Stimulated activated CD8-positive, alpha-beta memory T cell treated with anti-CD3 and anti-CD28 coated beads, Interleukin-15, amount 100 ng/mL, for 1 hour (primary cell): ENCODE data around the gene OR10G8.
A peak's percentile ranks its signal among the peaks of the same experiment; 100 is the strongest.
"Not testable (repeated sequence)": the region's sequence is repeated elsewhere in the genome, so short reads cannot be mapped to it uniquely, and the experiment has no call there.

Experiments
- DNase-seq: peaks from one replicate; pipeline ENCODE4 v3.0.0-alpha.2; 2020; ENCODE audit warnings: low read depth

Gene OR10G8, protein sequence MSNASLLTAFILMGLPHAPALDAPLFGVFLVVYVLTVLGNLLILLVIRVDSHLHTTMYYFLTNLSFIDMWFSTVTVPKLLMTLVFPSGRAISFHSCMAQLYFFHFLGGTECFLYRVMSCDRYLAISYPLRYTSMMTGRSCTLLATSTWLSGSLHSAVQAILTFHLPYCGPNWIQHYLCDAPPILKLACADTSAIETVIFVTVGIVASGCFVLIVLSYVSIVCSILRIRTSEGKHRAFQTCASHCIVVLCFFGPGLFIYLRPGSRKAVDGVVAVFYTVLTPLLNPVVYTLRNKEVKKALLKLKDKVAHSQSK

DNA sequence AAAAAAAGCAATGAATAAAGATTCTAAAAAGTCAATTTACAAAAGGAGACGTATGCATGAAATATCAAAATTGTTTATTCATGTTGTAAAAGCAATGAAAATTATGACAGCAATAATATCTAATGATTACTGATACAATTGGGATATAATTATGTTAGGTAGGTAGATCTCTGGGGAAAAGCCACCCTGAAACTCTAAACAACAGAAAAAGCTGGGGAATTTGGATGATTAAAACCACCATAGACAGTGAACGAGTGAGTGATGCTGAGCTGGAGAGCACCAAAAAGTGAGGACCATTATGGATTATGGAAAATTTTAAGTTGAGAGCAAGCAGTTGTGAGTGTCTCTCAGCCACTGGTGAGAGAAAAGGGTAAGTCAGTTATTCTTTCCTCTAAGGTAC is at the start of gene OR10G8:
TSS of gene OR10G8 (plus strand) at position 301 of the 400 bp plus-strand sequence. CDS start 2,825 bp downstream, outside the sequence.
- no peak for DNase-seq

DNA sequence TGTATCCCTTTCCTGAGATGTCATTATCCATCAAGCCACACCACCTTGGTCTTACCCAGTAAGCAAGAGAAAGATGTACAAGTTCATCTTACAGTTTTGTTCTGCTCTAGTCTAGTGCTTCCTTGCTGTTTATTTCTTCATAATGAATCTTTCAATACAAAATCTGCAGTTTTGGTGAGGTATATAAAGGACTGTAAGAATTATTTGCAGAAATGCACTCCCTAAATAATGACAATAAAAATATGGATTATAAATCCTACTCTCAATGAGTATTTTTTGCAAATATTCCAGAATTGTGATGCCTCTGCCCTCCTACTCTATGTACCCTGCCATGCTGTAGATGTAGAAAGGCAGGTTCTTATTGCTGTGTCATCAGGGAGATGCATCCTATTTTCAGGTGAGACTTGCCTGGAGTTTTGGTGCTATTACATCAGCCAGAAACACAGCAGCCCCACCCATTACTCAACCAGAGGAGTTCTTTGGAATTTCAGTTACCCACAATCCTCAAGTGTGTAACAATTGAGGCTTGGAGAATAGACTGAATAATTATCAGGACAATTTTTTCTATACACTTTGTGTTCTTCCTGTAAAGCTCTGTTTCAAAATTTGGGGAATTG is 48.8 kb upstream of the OR10G8 start, which contains the start of gene OR10S1:
TSS of gene OR10S1 (minus strand) at position 51 of the 617 bp plus-strand sequence. CDS start 117 bp downstream, outside the sequence.
- DNase-seq = no peak

DNA sequence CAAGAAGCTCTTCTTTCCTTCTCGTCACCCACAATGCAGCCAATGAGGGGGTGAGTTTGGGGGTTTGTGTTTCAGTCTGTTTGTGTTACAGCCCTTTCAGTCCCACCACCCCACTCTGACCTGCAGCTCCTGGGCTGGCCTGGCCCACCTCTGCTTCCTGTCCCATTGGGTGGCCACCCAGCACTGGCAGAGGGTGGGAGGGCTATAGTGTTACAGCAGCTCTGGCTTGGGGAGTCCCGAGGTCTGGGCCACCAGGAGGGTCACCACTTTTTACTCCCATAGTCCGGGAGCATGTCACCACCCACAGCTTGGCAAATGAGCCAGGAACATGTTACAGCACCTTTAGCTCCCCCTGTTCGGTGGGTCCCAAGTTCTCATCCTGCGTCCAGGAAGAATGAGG is 47.3 kb upstream of the OR10G8 start:
- DNase-seq = no peak

DNA sequence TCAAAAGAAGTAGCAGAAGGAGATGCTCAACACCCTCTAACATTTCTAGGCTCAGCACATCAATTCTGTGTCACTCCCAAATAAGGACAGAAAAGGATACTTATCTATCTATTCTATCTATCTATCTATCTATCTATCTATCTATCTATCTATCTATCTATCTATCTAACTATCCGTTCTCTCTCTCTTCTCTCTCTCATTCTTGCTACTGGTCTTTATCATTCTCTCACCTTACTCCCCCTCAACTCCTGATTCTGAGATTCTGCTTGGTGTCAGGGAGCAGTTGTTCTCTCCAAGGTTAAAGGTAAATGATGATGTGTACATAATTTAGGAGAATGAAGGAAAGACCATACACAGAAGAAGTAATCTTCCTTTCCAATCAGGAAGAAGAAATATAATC is 31.5 kb upstream of the OR10G8 start, which contains the start of gene OR10G6:
TSS of gene OR10G6 (minus strand) at position 43 of the 400 bp plus-strand sequence. CDS start at position 43, 0 bp downstream.
- DNase-seq = no peak

DNA sequence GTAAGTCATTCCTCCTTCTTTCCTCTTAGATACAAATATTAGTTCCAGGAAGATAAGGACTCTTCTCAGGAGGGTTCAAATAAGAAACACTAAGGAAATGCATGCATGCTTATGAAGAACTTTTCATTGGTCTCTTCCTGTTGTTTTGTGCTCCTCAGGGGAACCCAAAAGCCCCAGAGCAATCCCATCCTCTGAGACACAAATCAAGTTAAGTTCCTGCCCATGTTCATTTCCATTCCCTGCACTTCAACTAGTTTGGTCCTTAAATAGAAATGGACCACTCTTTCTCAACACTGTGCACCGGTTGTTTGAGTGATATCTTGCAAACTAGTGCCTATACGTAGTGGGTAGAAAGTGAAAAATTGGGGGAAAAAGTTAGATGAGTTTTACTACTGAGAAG is 13.9 kb upstream of the OR10G8 start, which contains the start of gene OR10G4:
TSS of gene OR10G4 (plus strand) at position 301 of the 400 bp plus-strand sequence. CDS start 2,578 bp downstream, outside the sequence.
- no peak for DNase-seq

DNA sequence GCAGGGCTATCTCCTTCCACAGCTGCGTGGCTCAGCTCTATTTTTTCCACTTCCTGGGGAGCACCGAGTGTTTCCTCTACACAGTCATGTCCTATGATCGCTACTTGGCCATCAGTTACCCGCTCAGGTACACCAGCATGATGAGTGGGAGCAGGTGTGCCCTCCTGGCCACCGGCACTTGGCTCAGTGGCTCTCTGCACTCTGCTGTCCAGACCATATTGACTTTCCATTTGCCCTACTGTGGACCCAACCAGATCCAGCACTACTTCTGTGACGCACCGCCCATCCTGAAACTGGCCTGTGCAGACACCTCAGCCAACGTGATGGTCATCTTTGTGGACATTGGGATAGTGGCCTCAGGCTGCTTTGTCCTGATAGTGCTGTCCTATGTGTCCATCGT is 10.8 kb upstream of the OR10G8 start:
- DNase-seq = not testable (repeated sequence)

DNA sequence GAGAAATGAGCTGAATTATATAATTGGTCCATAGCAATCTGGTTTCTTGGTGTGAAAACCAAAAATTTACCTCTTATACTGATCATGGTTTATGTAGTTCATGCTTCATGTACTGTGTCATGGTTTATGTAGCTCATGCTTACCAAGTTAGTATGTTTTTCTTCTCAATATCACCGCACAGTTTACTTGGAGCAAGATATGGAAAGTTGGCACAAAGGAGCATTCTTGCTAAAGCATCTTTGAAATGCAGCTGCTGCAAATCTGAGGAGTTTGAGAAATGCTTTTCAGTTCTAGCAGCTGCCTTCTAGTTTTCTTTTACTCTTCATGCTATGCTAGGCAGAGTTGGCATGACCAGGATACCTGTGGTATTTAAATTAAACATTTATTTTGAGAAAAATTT is 10.1 kb downstream of the OR10G8 start:
- DNase-seq = no peak

DNA sequence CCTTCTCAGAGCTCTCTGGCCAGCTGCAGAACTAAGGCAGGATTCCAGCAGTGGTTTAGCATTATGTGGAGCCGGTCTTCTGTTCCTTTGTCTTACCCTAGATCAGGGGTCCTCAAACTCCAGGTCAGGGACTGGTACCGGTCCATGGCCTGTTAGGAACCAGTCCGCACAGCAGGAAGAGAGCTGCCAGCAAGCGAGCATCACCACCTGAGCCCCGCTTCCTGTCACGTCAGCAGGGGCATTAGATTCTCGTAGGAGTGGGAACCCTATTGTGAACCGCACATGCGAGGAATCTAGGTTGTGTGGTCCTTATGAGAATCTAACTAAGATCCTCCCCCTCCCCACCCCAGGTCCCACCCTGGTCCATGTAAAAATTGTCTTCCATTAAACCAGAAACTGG is 13.0 kb downstream of the OR10G8 start:
- DNase-seq = no peak

DNA sequence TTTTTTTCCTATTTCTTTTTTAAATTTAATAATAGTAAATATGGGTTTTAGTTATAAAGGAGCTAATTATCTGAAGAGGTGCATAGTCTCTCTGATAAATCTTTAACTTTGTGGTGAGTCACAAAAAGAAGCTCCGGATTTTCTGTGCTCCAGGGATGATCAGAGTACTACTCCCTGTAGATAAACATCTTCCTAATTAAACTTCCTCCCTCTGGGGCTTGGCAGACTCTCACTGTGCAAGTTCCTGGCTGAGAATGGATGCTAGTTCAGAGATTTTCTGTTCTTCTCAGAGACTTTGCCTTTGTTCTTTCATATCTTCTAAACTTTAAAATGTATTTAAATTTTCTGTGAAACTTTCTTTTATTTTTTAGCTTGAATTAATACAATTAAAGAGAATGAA is 14.7 kb downstream of the OR10G8 start, which contains the start of gene OR10G7:
TSS of gene OR10G7 (minus strand) at position 72 of the 400 bp plus-strand sequence. CDS start 2,324 bp downstream, outside the sequence.
- no peak for DNase-seq

DNA sequence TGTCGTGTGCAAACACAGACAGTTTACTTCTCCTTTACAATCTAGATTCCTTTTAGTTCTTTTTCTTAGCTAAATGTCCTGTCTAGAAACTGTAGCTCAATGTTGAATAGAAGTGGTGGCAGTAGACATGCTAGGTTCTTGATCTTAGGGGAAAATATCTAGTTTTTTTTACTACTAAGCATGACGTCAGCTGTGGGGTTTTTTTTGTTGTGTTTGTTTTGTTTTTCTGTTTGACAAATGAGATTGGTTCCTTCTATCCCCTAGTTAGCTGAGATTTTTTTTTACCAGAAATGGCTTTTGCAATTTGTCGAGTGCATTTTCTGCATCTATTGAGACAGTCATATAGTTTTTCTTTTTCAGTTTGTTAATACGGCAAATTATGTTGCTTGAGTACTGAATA is 16.8 kb downstream of the OR10G8 start:
- DNase-seq = no peak

DNA sequence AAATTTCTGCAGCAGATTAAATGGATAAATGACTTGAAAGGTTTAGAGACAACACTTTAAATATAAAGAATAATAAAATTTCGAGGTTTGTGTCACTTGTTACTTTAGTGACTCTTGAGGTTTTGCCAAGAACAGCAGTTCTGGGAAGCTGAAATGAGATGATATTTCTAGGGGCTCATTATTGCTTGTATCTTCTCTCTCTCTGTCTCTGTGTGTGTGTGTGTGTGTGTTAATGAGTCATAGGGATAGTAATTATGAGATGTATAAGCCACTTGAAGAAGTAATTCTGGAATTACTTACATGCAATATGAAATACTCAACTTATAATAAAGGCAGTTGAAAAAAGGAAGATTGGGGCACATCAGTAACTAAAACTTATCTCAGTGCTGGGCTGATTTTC is 24.1 kb downstream of the OR10G8 start:
- DNase-seq = no peak

DNA sequence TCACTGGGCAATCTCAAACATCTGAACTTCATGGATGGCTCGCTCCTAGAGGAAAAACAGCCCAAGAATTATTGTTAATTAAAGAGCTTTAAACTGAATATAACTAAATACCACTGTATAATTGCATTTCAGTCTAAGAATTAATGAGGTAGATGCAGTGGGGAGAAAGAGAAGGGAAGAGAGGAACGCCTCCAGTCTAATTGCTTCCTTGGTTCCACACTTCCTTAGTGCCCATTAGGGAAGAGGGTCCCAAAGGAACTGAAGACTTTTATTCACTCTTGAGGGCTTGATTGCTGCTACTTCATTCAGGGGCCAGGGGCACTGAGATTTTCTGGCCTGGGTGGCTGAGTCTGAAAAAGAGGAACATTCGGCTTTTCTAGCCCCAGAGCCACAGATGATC is 26.4 kb downstream of the OR10G8 start:
- DNase-seq = no peak

DNA sequence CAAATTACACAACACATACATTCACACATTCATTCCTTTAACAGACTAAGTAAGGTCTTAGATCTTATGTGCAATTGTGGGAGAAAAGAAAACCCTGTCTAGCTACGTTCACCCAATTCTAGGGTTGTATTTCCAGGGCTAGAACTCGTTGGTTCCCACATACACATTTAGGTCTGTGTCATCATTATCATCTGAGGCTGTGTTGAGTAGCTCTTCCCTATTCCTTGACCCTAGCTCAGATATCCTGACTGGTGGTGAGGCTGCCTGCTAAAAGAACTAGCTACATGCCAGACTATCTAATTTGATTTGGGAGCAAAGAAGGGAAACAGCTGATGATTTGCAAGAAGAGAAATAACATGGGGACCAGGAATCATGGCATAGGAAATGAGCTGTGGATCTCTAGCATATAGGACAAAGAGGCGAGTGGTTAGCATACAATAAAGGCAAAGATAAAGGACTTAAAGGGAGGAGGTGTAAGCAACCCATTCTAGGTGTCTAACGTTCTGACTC is 42.1 kb downstream of the OR10G8 start:
- DNase-seq = no peak

DNA sequence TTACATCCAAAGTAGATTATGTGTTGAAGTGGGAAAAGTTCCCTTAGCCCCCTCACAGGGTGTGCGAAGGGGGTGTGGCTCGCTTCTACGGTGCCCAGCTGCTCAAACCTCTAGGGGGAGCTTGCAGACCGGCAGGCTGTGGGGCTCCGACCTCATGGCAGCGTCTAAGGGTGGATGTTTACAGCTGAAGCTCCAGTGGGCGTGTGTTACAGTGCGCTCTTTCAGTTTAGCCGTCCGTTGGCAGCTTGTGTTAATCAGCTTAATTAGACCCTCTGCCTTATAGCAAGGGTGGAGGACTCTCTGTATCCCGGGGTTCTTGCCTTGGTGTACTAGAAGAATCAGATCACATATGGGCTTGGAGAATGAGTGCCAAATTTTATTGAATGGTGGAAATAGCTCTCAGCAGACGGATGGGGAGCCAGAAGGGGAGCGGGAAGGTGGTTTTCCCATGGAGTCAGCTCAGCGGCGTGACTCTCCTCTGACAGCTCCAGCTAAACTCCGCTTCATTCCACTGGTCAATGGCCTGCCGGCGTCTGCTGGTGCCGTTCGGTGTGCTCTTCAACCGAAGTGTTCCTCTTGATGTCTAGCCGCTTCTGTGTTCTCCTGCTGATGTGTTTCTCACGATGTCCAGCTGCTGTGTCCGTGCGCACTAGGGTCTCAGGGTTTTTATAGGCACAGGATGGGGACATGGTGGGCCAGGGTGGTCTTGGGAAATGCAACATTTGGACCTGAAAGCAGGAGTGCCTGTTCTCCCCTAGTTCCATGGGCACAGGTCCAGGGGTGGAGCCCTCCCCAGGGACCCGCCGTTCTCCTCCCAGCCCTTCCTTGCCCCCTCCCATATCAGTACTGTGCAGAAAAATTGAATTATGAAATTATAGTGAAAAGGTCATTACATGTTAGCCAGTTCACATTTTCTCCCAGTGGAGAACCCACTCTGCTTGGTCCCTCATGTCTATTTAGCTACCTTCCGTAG is 43.1 kb downstream of the OR10G8 start:
- no peak for DNase-seq

DNA sequence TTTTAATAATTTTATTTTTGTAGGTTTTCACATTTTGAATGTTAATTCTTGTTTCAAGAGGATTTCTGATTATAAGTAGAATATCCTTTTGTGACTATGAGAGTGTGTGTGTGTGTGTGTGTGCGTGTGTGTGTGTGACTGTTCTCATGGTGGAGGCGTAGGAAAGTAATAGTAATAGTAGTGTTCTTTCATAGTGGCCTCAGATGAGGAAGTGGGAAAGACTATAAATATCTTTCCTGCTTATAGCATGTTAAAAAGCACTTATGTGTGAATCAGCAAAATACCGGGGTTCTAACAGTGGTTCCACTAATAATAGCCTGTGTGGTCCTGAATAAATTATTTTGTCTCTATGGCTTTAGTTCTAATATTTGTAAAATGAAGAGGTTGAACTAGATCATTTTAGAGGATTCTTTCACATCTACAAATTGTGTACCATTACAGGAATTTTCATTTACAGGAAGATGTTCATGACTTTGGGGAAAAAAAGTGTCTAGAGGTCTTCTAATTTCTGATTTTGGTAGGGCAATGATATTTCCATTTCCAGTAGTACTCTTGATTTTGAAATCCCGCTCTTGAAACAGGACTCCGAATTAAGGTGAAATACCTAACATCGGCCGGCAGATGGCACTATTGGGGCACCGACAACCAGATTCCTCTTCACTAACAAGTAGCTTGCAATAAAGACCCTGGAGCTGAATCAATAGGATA is 44.5 kb downstream of the OR10G8 start:
- DNase-seq = peak; percentile 31

DNA sequence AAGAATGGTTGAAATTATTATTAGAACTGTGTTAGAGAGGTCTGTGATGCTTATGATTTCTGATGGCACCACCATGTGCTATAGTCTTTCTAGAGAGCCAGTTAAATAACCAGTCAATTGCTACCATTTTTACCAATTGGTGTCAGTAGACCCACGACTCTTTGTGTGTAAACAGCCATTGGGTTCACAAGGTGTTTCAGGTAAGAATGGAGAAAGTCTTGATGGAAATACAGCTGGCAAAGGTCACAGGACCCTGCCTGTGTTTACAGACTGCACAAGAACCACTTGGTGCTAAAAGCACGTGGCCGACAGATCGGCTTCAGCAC is 45.0 kb downstream of the OR10G8 start:
- DNase-seq = no peak

DNA sequence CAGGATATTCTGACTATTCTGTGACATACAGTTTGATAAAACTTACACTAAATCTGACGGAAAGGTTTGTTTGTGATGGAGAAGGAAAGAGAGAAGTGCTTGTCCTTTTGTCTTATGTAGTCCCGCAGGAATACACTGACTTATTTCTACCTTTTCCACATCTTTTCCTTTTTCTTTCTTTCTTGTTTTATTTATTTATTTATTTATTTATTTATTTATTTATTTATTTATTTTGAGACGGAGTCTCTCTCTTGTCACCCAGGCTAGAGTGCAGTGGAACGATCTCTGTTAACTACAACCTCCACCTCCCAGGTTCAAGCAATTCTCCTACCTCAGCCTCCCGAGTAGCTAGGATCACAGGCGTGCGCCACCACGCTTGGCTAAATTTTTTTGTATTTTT is 45.5 kb downstream of the OR10G8 start:
- DNase-seq = no peak

DNA sequence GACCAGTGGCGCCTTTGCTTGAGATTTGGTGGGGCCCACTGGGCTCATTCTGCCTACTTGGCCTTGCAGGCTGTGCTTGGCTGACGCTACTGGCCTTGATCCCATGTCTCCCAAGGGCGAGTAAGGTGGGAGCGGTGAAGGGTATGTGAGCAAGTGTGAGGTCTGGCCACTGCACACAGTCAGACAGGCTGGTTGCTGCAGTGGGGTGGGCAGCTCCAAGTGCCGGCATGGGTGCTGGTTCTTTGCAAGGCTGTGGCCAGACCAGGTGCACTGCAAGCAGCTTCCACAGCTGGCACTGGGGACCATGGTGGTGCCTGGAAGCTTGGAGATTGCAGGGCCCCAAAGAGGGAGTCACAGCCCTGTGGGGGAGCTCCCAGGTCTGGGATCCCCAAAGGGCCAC is 48.0 kb downstream of the OR10G8 start:
- DNase-seq = no peak

DNA sequence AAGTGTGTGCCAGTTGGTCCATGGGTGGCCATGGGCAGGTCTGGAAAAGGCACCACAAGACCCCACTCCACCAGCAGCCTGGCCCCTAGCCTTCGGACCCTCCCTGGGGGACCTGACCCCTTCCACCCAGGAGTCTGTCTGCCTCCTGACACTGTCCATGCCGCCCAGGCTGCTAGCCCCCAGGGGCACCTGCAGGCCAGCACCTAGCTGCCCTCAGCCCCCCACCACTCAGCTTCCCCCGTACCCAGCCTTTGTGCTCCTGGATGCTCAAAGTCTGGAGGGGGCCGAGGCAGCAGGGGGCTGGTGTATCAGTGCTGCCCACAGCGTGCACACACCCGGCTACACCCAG is 48.9 kb downstream of the OR10G8 start:
- no peak for DNase-seq

DNA sequence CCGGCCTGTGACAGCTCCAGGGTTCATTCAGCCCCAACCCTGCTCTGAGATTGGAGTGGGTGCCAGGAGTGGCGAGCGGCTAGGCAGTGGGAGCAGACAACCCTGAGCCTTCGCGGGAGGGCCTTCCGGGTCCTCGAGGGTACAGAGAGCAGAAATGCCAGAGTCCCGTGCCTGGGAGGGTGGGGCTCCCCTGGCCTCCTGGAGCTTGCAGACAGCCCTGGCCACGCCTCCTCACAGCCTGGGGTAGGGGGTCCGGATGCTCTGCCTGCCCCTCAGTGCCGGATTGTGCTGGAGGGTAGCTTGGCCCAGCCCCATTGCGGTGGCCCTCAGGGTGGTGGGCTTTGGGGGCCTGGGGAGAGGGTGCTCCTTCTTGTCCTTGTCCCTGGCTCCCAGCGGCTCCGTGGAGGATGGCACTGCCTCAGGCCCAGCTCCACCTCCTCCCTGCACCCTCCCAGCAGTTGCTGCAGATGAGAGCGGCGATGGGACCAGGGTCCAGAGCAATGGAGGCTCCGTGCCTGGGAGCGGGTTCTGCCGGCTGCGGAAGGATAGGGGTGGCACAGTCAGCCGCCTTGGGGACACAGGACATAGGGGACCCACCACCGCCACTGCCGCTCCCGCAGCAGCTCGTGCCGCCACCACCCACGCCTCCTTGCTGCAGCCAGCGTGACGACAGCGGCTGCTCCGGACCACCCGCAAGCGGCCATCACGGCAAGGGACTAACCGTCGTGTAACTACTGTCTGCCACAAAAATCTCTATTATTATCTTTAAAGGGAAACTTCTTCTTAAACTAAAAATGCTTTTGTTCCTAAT is 49.4 kb downstream of the OR10G8 start:
- no peak for DNase-seq

DNA sequence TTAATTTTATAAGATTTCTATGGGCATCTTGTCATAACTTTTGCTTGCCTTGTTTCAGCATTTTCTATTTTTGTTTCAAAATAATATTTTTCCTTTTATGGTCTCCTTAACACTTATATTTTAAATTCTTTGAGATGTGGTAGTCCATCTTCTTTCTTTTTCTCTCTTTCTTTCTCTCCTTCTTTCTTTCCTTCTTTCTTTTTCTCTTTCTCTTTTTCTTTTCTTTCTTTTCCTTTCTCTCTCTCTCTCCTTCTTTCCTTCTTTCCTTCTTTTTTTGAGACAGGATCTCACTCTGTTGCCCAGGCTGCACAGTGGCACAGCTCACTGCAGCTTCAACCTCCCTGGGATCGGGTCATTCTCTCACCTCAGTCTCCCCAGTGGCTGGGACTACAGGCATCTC is 50.7 kb downstream of the OR10G8 start:
- no peak for DNase-seq
